Measurements from ENCODE around the gene KIF16B.

The KIF16B gene

GRCh38 chr20:16588241-16588640 lies 15.0 kb upstream of the KIF16B start:
- TF ChIP-seq ZFX (IDR thresholded peaks at IDR 0.05) (no peak), CTCF (conservative IDR thresholded peaks at IDR 0.05) (no peak)
- no peak overlapping the region for H3K27ac ChIP-seq

- no peak for TF ChIP-seq CTCF (conservative IDR thresholded peaks at IDR 0.05)
- no peak for TF ChIP-seq ZFX (IDR thresholded peaks at IDR 0.05)
- no peak overlapping the region for H3K27ac ChIP-seq
Observed at GRCh38 chr20:16587066-16587465, 13.8 kb upstream of the KIF16B start.

GRCh38 chr20:16583474-16583873 lies 10.2 kb upstream of the KIF16B start:
- no peak overlapping the region for H3K27ac ChIP-seq
- no peak for TF ChIP-seq ZFX (IDR thresholded peaks at IDR 0.05)
- no peak for TF ChIP-seq CTCF (conservative IDR thresholded peaks at IDR 0.05)

GRCh38 chr20:16581241-16581640 lies 8.0 kb upstream of the KIF16B start:
- no peak overlapping the region for H3K27ac ChIP-seq
- TF ChIP-seq ZFX (IDR thresholded peaks at IDR 0.05) = no peak
- TF ChIP-seq CTCF (conservative IDR thresholded peaks at IDR 0.05) = no peak

- no peak overlapping the region for H3K27ac ChIP-seq
- TF ChIP-seq CTCF (conservative IDR thresholded peaks at IDR 0.05) (no peak), ZFX (IDR thresholded peaks at IDR 0.05) (no peak)
Observed at GRCh38 chr20:16580620-16581019, 7.4 kb upstream of the KIF16B start.

- H3K27ac ChIP-seq = no peak overlapping the region
- TF ChIP-seq CTCF (conservative IDR thresholded peaks at IDR 0.05) (no peak), ZFX (IDR thresholded peaks at IDR 0.05) (no peak)
Observed at GRCh38 chr20:16580147-16580546, 6.9 kb upstream of the KIF16B start.

- no peak for TF ChIP-seq ZFX (IDR thresholded peaks at IDR 0.05)
- no peak for TF ChIP-seq CTCF (conservative IDR thresholded peaks at IDR 0.05)
- no peak overlapping the region for H3K27ac ChIP-seq
Observed at GRCh38 chr20:16576219-16576618, 3.0 kb upstream of the KIF16B start.

Data from C4-2B (cell line).